ENCODE results near the gene GLRX5. TPM values are rescaled to one million over a fixed set of nuclear protein-coding genes. Genes with fewer than 3 reads are reported as not detected.

Gene GLRX5
- total RNA-seq (50.0 and 63.5 TPM in 2 replicates), polyA plus RNA-seq (94.5 and 105 TPM in 2 replicates)

- Histone ChIP-seq H3K9me2 (replicated peaks; ENCODE audit: insufficient read depth) (no peaks in the 10 kb centered on the region), H3K4me2 (peak within 1 kb of the TSS; percentile 96), H3K27me3 (no peaks in the 10 kb centered on the region), H2AFZ (peak within 1 kb of the TSS; percentile 40), H3K4me1 (ENCODE audit: insufficient read depth) (peaks cover 49% of the 10 kb centered on the region), H3K36me3 (replicated peaks; ENCODE audit: insufficient read depth, low read depth) (no peaks in the 10 kb centered on the region), H3K9me3 (ENCODE audit: low read depth) (no peaks in the 10 kb centered on the region), H4K20me1 (ENCODE audit: insufficient read depth, poor library complexity, severe bottlenecking) (peaks cover 24% of the 10 kb centered on the region), H3K79me2 (peaks cover 90% of the 10 kb centered on the region), H3K27ac (peak within 1 kb of the TSS; percentile 74), H3K4me3 (peak within 1 kb of the TSS; percentile 41)
- under 1% methylated on average over 68 of the region's 97 CpGs for WGBS (ENCODE audit: low lambda C conversion rate, missing lambda C conversion rate)
- peak; percentile 98 for DNase-seq (ENCODE audit: low spot score)
- TF ChIP-seq EZH2phosphoT487 (IDR thresholded peaks at IDR 0.05; ENCODE audit: low read depth, severe bottlenecking, unreplicated experiment), result no peak
- TF ChIP-seq, protein P1, sequence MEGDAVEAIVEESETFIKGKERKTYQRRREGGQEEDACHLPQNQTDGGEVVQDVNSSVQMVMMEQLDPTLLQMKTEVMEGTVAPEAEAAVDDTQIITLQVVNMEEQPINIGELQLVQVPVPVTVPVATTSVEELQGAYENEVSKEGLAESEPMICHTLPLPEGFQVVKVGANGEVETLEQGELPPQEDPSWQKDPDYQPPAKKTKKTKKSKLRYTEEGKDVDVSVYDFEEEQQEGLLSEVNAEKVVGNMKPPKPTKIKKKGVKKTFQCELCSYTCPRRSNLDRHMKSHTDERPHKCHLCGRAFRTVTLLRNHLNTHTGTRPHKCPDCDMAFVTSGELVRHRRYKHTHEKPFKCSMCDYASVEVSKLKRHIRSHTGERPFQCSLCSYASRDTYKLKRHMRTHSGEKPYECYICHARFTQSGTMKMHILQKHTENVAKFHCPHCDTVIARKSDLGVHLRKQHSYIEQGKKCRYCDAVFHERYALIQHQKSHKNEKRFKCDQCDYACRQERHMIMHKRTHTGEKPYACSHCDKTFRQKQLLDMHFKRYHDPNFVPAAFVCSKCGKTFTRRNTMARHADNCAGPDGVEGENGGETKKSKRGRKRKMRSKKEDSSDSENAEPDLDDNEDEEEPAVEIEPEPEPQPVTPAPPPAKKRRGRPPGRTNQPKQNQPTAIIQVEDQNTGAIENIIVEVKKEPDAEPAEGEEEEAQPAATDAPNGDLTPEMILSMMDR (IDR thresholded peaks at IDR 0.05; ENCODE audit: poor library complexity), result no peak
- TF ChIP-seq EZH2 (IDR thresholded peaks at IDR 0.05; ENCODE audit: borderline replicate concordance), result no peak
Observed at GRCh38 chr14:95534299-95535225, at the start of gene GLRX5. Gene GLRX5, plus strand, starts transcription at chr14:95535050. Its CDS starts 40 bp downstream, at chr14:95535090.

- H3K79me2 ChIP-seq, result no peaks in the 10 kb centered on the region
- peaks cover 12% of the 10 kb centered on the region for H3K4me1 ChIP-seq (ENCODE audit: insufficient read depth)
- 53% methylated on average over 7 of the region's 7 CpGs for WGBS (ENCODE audit: low lambda C conversion rate, missing lambda C conversion rate)
- H2AFZ ChIP-seq, result no peak overlapping the region
- no peak overlapping the region for H3K27ac ChIP-seq
- H3K4me3 ChIP-seq, result no peak overlapping the region
- no peak overlapping the region for H3K4me2 ChIP-seq
- H3K9me3 ChIP-seq (ENCODE audit: low read depth), result no peaks in the 10 kb centered on the region
- no peaks in the 10 kb centered on the region for H4K20me1 ChIP-seq (ENCODE audit: insufficient read depth, poor library complexity, severe bottlenecking)
- TF ChIP-seq EZH2phosphoT487 (IDR thresholded peaks at IDR 0.05; ENCODE audit: low read depth, severe bottlenecking, unreplicated experiment), result no peak
- no peak for TF ChIP-seq EZH2 (IDR thresholded peaks at IDR 0.05; ENCODE audit: borderline replicate concordance)
- TF ChIP-seq, protein P1 (IDR thresholded peaks at IDR 0.05; ENCODE audit: poor library complexity), result no peak
- H3K27me3 ChIP-seq, result no peaks in the 10 kb centered on the region
- DNase-seq (ENCODE audit: low spot score), result no peak
- H3K9me2 ChIP-seq (replicated peaks; ENCODE audit: insufficient read depth), result no peaks in the 10 kb centered on the region
- H3K36me3 ChIP-seq (replicated peaks; ENCODE audit: insufficient read depth, low read depth), result no peaks in the 10 kb centered on the region
Observed at GRCh38 chr14:95485222-95485819, 49.5 kb upstream of the GLRX5 start.

- H3K4me1 ChIP-seq (ENCODE audit: insufficient read depth), result peaks cover 19% of the 10 kb centered on the region
- H3K4me2 ChIP-seq, result no peak overlapping the region
- DNase-seq (ENCODE audit: low spot score), result no peak
- H3K9me3 ChIP-seq (ENCODE audit: low read depth), result no peaks in the 10 kb centered on the region
- H3K79me2 ChIP-seq, result no peaks in the 10 kb centered on the region
- no peaks in the 10 kb centered on the region for H4K20me1 ChIP-seq (ENCODE audit: insufficient read depth, poor library complexity, severe bottlenecking)
- no peak overlapping the region for H3K4me3 ChIP-seq
- no peaks in the 10 kb centered on the region for H3K27me3 ChIP-seq
- no peaks in the 10 kb centered on the region for H3K9me2 ChIP-seq (replicated peaks; ENCODE audit: insufficient read depth)
- 84% methylated on average over 15 of the region's 15 CpGs for WGBS (ENCODE audit: low lambda C conversion rate, missing lambda C conversion rate)
- no peaks in the 10 kb centered on the region for H3K36me3 ChIP-seq (replicated peaks; ENCODE audit: insufficient read depth, low read depth)
- no peak overlapping the region for H2AFZ ChIP-seq
- TF ChIP-seq EZH2phosphoT487 (IDR thresholded peaks at IDR 0.05; ENCODE audit: low read depth, severe bottlenecking, unreplicated experiment) (no peak), EZH2 (IDR thresholded peaks at IDR 0.05; ENCODE audit: borderline replicate concordance) (no peak)
- TF ChIP-seq, protein P1 (IDR thresholded peaks at IDR 0.05; ENCODE audit: poor library complexity), result no peak
- no peak overlapping the region for H3K27ac ChIP-seq
Observed at GRCh38 chr14:95486875-95487668, 47.8 kb upstream of the GLRX5 start.

Data from hepatocyte (in vitro differentiated cells).